Coronary artery (tissue), 2 donors: ENCODE measurements around the gene SLC16A7.
"Not testable (repeated sequence)": the region's sequence is repeated elsewhere in the genome, so short reads cannot be mapped to it uniquely, and the experiment has no call there.

ENCODE experiments used
- DNase-seq: peaks from one replicate; pipeline ENCODE4 v3.0.0-alpha.2; 2017; ENCODE audit warnings: low spot score
- H3K27ac ChIP-seq, 2 donors: fragments of 200-600 bp; sonication (generic); one replicate each; pipeline ENCODE4 v1.5.1; 2016 to 2019
- H3K4me3 ChIP-seq: fragments of 200-600 bp; sonication (generic); 2 replicates; pipeline ENCODE4 v1.5.1; 2016; ENCODE audit warnings: mild to moderate bottlenecking, moderate library complexity
- CTCF ChIP-seq: fragments of 200-600 bp; sonication (generic); IDR thresholded peaks from one replicate; pipeline ENCODE4 v1.5.1; 2019; ENCODE audit warnings: antibody characterized with exemption

SLC16A7 gene

GRCh38 chr12:59595565-59595882 lies 305 bp upstream of the SLC16A7 start:
- peak overlapping the region; percentile 99 for H3K27ac ChIP-seq
- H3K4me3 ChIP-seq: peak overlapping the region; percentile 87
- no peak for TF ChIP-seq CTCF
- DNase-seq: no peak

- Histone ChIP-seq H3K27ac (peak overlapping the region; percentile 99), H3K4me3 (peak overlapping the region; percentile 87)
- no peak for TF ChIP-seq CTCF
- peak; percentile 89 for DNase-seq
Observed at GRCh38 chr12:59597385-59597781, 1.6 kb downstream of the SLC16A7 start.

- Histone ChIP-seq H3K27ac (peak overlapping the region; percentile 99), H3K4me3 (no peak overlapping the region)
- no peak for DNase-seq
- no peak for TF ChIP-seq CTCF
Observed at GRCh38 chr12:59600171-59600570, 4.3 kb downstream of the SLC16A7 start.

- TF ChIP-seq CTCF: no peak
- DNase-seq: no peak
- Histone ChIP-seq H3K4me3 (no peak overlapping the region), H3K27ac (no peak overlapping the region)
Observed at GRCh38 chr12:59603754-59604153, 7.9 kb downstream of the SLC16A7 start.

- not testable (repeated sequence) for H3K27ac ChIP-seq, DNase-seq, H3K4me3 ChIP-seq
Observed at GRCh38 chr12:59612823-59613434, 17.1 kb downstream of the SLC16A7 start.

GRCh38 chr12:59615392-59616165 lies 19.8 kb downstream of the SLC16A7 start:
- no peak for DNase-seq
- H3K4me3 ChIP-seq: no peak overlapping the region
- no peak for TF ChIP-seq CTCF
- H3K27ac ChIP-seq: peak overlapping the region; percentile 60 to 81

GRCh38 chr12:59619461-59620240 lies 23.8 kb downstream of the SLC16A7 start:
- Histone ChIP-seq H3K4me3 (no peak overlapping the region), H3K27ac (peak overlapping the region in 1 of 2 donors; percentile 21)
- TF ChIP-seq CTCF: no peak
- no peak for DNase-seq
